GM19455 (cell line): ENCODE measurements around the gene STAT2.
"Not testable (repeated sequence)": the region's sequence is repeated elsewhere in the genome, so short reads cannot be mapped to it uniquely, and the experiment has no call there.

Source experiments
- ATAC-seq: cut with Tn5 transposase; IDR thresholded peaks from one replicate; pipeline ENCODE4 v1.9.1; 2021; ENCODE audit not compliant: unreplicated experiment

The STAT2 gene

DNA sequence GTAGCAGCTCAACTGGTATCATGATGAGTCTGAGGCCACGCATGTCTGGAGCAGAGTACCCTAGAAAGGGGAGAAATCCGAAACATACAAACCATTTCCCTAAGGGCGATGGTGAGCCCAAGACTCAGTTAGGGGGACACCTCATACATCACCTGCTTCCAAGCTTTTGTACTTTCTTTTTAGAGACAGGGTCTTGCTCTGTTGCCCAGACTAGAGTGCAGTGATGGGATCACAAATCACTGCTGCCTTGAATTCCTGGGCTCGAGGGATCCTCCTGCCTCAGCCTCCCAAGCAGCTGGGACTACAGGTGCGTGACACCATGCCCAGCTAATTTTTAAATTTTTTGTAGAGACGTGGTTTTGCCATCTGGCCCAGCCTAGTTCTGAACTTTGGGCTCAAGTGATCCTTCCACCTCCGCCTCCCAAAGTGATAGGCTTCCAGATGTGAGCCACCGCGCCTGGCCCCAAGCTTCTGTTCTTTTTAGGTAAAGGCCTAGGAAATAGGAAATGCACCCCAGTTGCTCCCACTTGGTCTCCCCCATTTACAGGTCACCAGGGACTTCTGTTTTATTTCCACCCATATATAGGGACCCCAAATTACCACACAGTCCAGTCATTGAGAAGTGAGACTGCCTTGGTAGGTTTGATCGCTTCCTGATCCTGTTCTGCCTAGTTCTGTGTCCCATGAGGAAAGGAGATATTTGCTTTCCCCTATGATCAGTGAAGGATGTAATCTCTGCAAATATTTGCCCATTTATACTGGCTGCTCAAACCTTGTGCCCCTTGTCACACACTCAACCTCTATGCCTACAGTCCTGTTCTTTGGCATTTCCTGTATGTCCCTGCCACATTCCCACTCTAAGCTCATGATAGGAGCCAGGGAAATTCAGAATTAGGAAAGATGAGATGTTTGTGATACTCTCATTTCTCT, 2.5 kb upstream of the STAT2 start, which contains the start of gene APOF:
Gene APOF (minus strand): TSS at position 728 of the 930 bp plus-strand sequence. CDS start 112 bp downstream, at position 616.
- no peak for ATAC-seq

DNA sequence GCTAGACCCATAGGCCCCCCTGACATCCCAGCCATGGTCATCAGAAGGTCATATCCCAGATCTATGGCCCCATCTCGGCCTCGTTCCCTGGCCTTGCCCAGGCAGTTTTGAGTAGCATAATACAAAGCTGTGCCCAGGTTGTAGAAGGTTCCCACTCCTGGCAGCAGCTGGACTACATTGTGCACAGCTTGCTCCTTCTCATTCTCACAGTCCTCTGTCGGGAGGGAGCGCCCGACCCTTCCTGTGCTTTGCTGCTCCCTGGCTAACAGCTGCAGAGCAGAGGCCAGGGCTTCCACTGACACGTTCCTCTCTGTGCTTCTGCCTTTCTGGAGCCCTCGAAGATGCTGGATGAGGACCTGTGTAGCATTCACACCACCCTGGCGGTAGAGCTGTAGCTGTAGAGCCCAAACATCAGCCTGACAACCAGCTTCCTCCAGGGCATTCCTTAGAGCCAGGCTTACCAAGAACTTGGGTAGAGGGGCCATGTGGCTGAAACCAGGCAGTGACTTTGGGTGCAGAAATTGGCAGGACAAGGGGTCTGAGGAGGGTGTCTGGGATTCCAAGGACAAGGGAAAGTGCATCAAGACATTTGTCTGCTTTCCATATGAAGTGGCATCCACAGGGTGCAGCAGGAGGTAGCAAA, 1.7 kb upstream of the STAT2 start:
- no peak for ATAC-seq

DNA sequence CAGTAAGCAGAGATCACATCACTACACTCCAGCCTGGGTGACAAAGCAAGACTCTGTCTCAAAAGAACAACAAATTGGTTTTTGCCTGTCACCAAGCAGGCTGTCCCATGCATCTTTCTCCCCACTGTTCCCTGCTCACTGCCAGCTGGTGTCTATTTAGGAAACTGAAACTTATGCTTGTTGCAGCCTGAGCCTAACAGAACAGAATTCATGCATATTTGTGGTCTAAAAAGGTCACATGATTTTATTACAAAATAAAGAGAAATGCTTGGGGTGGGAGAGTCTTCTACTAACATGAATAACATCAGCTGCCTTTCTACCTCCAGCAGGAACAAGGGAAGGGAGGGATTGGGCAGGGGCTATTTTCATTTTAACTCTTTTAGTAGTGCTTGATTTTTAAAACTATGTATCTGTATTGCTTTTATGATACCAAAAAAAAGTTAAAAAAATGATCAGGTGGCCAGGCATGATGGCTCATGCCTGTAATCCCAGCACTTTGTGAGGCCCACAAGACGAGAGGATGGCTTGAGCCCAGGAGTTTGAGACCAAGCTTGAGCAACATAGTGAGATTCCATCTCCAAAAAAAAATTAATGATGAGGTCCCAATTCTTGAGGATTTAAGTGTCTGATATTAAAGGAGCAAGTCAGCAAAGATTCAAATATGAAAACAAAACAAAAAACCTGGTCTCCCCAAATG, 923 bp downstream of the STAT2 start:
- ATAC-seq, result no peak

DNA sequence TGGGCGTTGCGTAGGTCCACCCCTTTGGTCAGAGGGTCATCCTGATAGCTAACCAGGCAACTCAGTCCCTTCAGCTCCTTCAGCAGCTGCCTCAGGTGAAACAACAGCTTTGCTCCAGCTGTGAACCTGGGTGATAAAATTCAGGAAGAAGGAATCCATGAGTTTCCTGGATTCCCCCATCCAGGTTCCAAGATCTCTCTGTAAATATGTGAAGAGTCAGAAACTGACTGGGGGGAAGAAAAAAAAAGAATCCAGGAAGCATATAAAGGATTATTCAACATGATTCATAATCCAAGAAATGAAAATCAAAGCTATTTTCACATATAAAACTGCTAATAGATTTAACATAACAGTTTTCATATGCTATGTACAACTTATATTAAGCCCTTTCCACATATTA, 8.6 kb downstream of the STAT2 start:
- no peak for ATAC-seq

DNA sequence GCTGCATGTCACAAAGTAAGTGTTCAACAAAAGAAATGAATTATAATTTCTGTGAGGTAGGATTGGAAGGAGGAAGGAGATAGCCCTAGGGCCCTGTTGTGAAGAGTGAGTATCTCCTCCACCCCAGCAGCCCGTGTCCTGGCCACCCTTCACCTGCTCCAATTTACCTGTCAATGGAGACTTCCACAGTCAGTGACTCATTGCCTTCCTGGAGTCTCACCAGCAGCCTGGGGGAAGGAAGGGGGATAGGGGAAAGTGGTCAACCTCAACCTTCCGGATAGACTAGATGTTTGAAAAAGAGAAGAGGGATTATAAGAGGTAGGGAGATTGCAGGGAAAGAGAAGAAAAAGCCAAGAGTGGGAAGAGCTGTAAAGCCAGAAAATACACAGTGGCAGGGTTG, 9.2 kb downstream of the STAT2 start:
- ATAC-seq, result no peak

DNA sequence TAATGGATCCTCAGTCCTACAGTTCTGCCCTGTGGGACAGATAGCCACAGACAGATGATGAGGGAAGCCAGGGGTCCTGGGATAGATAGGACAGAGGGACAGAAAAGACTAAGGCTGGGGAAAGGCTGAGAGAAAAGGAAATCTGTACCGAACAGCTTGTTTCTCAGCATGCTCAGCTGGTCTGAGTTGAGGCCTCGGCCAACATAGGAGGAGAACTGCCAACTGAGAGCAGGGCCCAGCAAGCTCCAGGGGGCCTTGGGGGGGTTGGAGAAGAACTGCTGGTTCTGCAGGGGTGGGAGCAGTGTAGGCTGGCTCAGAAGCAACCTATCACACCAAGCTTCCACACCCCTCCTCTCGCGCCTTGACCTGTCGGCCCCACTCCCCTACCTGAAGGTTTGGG, 11.1 kb downstream of the STAT2 start:
- no peak for ATAC-seq

DNA sequence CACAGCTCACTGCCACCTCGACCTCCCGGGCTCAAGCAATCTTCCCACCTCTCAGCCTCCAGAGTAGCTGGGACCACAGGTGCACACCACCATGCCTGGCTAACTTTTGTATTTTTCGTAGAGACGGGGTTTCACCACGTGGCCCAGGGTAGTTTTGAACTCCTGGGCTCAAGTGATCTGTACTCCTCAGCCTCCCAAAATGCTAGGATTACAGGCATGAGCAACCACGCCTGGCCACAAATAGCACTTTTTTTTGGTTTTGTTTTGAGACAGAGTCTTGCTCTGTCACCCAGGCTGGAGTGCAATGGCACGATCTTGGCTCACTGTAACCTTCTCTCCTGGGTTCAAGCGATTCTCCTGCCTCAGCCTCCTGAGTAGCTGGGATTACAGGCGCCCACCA, 12.7 kb downstream of the STAT2 start:
- ATAC-seq, result not testable (repeated sequence)

DNA sequence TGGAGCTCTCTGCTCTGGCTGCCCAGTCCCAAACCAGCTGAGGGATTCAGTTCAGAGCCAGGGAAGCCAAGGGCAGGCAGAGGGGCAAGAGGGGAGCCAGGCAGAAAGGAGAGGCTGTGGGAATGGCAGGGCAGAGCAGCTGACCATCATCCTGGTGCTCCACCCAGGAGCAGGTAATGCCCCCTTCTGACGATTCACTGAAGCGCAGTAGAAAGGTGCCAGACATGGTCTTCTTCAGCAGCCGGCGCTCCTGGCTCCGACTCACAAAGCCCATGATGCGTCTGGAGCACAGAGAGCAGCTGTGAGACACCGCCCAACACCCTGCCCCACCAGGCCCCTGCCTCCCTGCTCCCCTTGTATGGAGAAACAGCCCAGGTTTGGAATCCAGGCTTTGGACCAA, 13.2 kb downstream of the STAT2 start:
- no peak for ATAC-seq

DNA sequence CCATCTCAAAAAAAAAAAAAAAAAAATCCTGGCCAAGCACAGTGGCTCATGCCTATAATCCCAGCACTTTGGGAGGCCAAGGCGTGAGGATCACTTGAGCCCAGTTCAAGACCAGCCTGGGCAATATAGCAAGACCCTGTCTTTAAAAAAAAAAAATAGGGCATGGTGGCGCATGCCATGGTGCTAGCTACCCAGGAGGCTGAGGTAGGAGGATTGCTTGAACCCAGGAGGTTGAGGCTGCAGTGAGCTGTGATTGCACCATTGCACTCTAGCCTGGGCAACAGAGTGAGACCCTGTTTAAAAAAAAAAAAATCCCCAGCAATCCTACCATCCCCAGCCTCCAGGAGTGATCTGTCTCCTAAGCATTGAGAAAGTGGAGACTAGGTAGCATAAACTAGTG, 17.6 kb downstream of the STAT2 start:
- not testable (repeated sequence) for ATAC-seq

DNA sequence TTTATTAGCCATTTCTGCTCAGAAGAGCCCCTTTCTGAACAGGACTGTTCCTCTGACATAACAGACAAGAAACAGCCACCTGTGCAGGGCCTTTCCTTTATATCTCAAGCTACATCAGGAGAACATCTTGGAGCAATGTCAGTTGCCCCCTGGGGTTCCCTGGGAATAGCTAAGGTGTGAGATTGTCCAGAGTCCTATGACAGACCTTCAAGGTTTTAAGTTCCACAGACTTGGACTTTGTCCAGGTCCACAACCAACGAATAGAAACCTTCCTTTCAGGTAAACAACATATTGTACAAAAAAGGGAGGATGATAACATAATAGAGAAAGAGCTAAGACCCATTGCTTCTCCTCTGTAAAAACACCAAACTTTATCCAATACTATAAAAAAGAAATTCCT, 18.3 kb downstream of the STAT2 start:
- no peak for ATAC-seq

DNA sequence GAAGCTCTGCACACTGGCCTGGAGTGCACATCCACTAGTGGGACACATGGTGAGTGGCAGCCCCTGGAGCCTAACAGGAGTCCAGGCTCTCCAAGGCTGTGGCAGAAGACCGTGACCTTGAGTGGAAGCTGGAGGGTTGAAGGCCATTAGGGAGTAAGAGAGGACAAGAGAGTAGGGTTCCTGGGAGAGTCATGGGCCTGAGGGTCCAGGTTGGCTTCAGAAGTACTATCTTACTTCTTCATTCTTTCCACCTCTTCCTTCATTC, 20.8 kb downstream of the STAT2 start:
- ATAC-seq, result no peak

DNA sequence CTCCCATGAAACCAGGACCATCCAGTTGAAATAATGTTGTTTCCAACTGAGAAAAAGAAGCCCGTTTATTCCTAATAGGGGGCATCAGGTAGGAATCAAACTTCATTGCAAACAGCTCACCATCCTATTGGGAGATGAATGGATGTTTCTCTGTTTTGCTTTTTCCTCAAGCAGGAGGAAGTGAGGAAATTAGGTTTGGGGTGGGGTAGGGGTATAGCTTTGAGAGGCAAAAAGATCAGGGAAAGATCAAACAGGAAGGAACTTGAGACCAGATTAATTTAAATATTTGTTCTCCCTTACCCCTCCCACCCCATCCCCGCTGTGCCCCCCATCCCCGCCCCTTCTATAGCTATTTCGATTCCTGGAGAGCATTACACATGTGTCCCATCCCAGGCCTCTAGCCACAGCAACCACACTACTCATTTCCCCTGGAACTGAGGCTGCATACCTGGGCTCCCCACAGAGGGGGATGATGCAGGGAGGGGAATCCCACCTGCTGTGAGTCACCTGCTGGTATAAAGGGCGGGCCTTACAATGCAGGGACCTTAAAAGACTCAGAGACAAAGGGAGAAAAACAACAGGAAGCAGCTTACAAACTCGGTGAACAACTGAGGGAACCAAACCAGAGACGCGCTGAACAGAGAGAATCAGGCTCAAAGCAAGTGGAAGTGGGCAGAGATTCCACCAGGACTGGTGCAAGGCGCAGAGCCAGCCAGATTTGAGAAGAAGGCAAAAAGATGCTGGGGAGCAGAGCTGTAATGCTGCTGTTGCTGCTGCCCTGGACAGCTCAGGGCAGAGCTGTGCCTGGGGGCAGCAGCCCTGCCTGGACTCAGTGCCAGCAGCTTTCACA, 21.4 kb downstream of the STAT2 start, which contains the start of gene IL23A:
Gene IL23A (plus strand): TSS at position 577 of the 850 bp plus-strand sequence. CDS start 161 bp downstream, at position 738.
- ATAC-seq, result no peak

DNA sequence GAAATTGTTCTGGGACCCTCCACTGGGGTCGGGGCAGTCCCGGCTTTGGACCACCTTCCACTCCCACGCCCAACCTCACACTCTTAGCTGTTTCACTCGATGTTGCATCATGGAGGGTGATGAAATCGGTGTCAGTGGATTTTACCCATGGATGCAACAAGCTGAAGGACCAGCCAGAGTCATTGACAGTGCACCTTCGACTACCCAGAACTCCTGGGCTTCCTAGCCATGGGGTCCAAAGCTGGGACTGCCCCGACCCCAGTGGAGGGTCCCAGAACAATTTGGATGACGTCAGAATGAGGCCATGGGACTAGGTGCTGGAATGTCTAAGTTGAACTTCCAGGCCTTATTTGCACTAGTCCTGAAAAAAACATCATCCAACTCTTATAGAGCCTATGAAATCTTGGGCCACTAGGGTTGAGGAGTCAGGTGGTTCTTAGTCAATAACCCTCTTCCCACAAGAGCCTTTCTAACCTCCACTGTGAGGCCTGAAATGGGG, 22.1 kb downstream of the STAT2 start:
- no peak for ATAC-seq

DNA sequence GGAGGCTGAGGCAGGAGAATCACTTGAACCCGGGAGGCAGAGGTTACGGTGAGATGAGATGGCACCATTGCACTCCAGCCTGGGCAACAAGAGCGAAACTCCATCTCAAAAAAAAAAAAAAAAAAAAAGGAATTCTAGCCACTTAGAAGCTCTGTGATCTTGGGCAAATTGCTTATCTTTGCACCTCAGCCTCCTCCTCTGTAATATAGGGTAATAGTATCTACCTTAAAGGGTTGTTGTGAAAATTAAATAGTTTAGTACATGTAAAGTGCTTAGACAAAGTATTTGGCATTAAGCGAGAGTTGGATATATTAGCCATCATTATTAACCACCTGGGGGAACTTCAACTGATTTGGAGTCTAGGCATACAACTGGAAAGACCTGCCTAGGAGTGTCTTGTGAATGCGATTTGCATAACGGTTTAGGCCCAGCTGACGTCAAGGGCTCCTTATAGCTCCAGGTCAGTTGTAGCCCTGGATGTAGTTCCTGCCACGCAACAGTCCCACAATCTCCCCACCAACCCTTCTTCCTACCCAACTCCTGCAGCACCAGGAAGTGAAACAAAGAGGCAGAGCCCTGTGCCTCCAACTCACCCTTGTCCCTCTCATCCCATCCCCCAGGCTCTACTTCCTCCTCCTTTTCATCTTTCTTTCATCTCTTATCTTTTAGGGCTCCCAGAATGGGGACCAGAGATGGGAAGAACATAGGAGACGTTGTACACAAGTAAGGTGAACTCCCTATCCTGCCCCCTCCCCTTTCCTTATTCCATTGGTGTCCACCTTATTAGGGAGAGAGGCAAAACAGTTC, 23.3 kb downstream of the STAT2 start:
- ATAC-seq, result no peak

DNA sequence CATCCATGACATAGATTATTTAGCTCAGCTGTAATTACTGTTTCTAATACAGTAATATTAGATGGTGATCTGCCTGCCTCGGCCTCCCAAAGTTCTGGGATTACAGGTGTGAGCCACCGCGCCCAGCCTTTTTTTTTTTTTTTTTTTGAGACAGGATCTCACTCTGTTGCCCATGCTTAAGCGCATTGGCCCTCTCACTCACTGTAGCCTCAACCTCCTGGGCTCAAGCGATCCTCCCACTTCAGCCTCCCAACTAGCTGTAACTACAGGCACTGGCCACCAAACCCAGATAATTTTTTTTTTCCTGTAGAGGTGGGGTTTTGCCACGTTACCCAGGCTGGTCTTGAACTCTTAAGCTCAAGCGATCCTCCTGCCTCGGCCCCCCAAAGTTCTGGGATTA, 24.4 kb downstream of the STAT2 start:
- ATAC-seq, result not testable (repeated sequence)

DNA sequence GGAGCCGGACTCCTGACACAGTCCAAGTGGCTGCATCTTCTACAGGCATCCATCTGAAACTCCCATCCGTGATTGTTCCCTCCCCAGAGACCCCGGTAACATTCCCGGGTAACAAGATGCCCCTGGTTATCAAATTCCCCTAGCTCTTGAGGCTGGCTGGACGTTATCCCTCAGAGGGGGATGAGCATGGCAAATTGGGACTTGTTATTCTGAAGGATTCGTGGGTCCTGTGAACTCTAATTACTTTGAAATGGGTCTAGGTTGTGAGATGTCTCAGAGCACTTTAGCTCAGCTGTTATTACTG, 25.5 kb downstream of the STAT2 start:
- ATAC-seq, result no peak

DNA sequence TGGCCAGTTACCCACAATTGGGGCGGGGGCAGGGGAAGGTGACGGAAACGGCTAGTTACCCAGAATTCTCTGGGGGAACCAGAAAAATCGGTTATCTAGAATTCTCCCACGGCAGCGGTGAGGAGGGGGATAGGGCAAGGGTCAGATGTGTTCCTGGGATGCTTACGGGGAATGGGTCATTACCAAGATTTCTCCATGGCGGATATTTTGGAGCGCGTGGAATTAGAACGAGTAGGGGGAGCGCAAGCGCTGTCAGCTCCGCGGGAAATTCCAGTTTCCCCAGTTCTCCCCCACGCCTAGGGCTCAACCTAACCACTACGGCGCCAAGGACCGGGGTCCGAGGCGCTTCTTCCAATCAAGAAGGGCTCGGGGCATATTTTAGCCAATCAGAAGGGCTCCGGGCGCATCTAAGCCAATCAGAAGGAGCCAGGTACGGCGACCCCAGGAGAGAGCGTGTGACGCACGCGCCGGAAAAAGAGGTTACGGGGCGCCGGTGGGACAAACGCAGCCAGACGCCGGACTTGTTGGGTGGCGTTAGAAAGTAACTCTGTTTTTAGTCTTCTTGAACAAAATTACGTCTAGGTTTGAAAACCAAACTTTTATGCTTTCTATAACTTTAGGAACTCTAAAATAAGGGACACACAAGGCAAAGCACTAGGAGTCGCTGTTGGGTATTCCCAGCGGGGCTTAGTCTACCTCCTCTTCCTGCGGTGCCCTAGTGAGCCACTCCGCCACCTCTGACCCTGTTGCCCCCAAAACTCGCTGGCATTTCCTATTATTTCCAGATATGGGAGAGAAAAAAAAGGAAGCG, 26.0 kb downstream of the STAT2 start, which contains the start of gene PAN2:
Gene PAN2 (minus strand): TSS at position 322 of the 811 bp plus-strand sequence. CDS start 906 bp downstream, outside the sequence.
- ATAC-seq, result peak; percentile 88

DNA sequence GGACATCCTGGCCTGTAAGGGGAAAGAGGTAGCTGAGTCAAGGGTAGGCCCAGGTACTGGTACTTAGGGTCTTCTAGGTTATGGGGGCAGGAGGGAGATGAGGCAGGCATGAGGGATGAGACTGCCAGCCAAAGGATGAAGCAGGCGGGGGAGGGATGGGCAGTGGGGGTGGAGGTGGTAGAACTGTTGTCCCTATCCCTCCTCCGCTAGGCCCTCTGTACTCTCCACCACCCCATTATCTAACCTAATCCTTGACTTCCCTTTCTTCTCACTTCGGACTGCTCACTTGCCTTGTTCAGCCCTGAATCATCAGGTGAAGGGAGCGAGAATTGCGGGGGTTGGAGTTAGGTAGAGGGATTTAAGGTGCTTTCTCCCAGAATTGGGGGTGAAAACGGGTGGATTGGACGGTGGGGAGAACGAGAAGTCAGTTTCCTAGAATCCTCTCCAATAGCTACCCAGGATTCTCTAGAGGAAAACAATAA, 26.7 kb downstream of the STAT2 start:
- no peak for ATAC-seq
